CD14-positive monocyte (primary cell): ENCODE measurements around the gene D2HGDH. TPM values are rescaled to one million over a fixed set of nuclear protein-coding genes. Genes with fewer than 3 reads are reported as not detected.
A peak's percentile ranks its signal among the peaks of the same experiment; 100 is the strongest.

Experiments
- DNase-seq, 3 donors: peaks; one replicate each; pipeline ENCODE4 v3.0.0-alpha.2; 2011 to 2022
- H2AFZ ChIP-seq: 2 replicates; pipeline ENCODE4 v1.6.0; 2012; ENCODE audit warnings: mild to moderate bottlenecking, low read depth, low read length, inconsistent platforms; ENCODE audit not compliant: insufficient read depth, poor library complexity, severe bottlenecking
- H3K27ac ChIP-seq, 2 donors: 1 replicate in 1 of 2; 2 replicates in 1 of 2; pipeline ENCODE4 v1.5.1; 2012 to 2013; ENCODE audit warnings: low read length in 2 of 2, control low read depth in 1 of 2, inconsistent platforms in 1 of 2, low read depth in 1 of 2, mild to moderate bottlenecking in 1 of 2
- H3K27me3 ChIP-seq, 2 donors: one replicate each; pipeline versions ENCODE4 v1.6.0 to v1.6.1; 2011 to 2013; ENCODE audit warnings: low read length in 2 of 2; ENCODE audit not compliant: control insufficient read depth in 2 of 2, insufficient read depth in 2 of 2
- H3K36me3 ChIP-seq, 2 donors: replicated peaks in 1 of 2; 1 replicate in 1 of 2; 2 replicates in 1 of 2; pipeline versions ENCODE4 v1.5.1 to v1.6.1; 2012 to 2013; ENCODE audit warnings: low read length in 2 of 2, control low read depth in 1 of 2, inconsistent platforms in 1 of 2, mild to moderate bottlenecking in 1 of 2; ENCODE audit not compliant: insufficient read depth in 2 of 2, control insufficient read depth in 1 of 2
- H3K4me1 ChIP-seq, 2 donors: 1 replicate in 1 of 2; 2 replicates in 1 of 2; pipeline versions ENCODE4 v1.5.1 to v1.6.1; 2012 to 2013; ENCODE audit warnings: low read length in 2 of 2, control low read depth in 1 of 2, inconsistent platforms in 1 of 2, mild to moderate bottlenecking in 1 of 2, moderate library complexity in 1 of 2; ENCODE audit not compliant: insufficient read depth in 2 of 2, control insufficient read depth in 1 of 2
- H3K4me2 ChIP-seq: replicated peaks from 2 replicates; pipeline ENCODE3; 2012; ENCODE audit warnings: low read length, moderate library complexity, mild to moderate bottlenecking; ENCODE audit not compliant: poor library complexity, severe bottlenecking; ENCODE audit errors: extremely low read depth
- H3K4me3 ChIP-seq, 3 experiments: fragments of 200-600 bp in 1 of 3; sonication (generic) in 1 of 3; replicated peaks in 1 of 3; 1 replicate in 2 of 3; 2 replicates in 1 of 3; pipeline ENCODE4 v1.5.1; 2011 to 2013; ENCODE audit warnings: low read length in 3 of 3, mild to moderate bottlenecking in 3 of 3, control low read depth in 2 of 3, low read depth in 2 of 3, inconsistent platforms in 1 of 3, moderate library complexity in 1 of 3
- H3K79me2 ChIP-seq: 2 replicates; pipeline ENCODE4 v1.6.0; 2012; ENCODE audit warnings: mild to moderate bottlenecking, control low read depth, inconsistent platforms, low read length, moderate library complexity; ENCODE audit not compliant: insufficient read depth
- H3K9ac ChIP-seq: 2 replicates; pipeline ENCODE4 v1.6.0; 2017; ENCODE audit warnings: low read length, mild to moderate bottlenecking; ENCODE audit not compliant: insufficient read depth, poor library complexity, severe bottlenecking
- H3K9me3 ChIP-seq, 2 donors: replicated peaks in 1 of 2; 1 replicate in 1 of 2; 2 replicates in 1 of 2; pipeline versions ENCODE4 v1.5.1 to v1.6.1; 2012 to 2013; ENCODE audit warnings: low read length in 2 of 2, control low read depth in 1 of 2; ENCODE audit not compliant: control insufficient read depth in 1 of 2, insufficient read depth in 1 of 2
- H4K20me1 ChIP-seq: 2 replicates; pipeline ENCODE4 v1.6.0; 2012; ENCODE audit warnings: mild to moderate bottlenecking, low read length, control low read depth, moderate library complexity; ENCODE audit not compliant: insufficient read depth
- H3K27ac Mint-ChIP-seq, 7 donors: one replicate each; pipeline ENCODE4 v1.8.0; 2020; ENCODE audit warnings: mild to moderate bottlenecking in 7 of 7, mixed read lengths in 7 of 7, moderate library complexity in 6 of 7, inconsistent platforms in 2 of 7
- H3K27me3 Mint-ChIP-seq, 3 donors: one replicate each; pipeline ENCODE4 v1.8.0; 2021 to 2022; ENCODE audit warnings: low read depth in 3 of 3, mild to moderate bottlenecking in 3 of 3, mixed read lengths in 3 of 3, moderate library complexity in 3 of 3, inconsistent platforms in 1 of 3
- H3K36me3 Mint-ChIP-seq, 2 donors: one replicate each; pipeline ENCODE4 v1.8.0; 2020; ENCODE audit warnings: mixed read lengths in 2 of 2, inconsistent platforms in 1 of 2, mild to moderate bottlenecking in 1 of 2
- H3K4me1 Mint-ChIP-seq: one replicate; pipeline ENCODE4 v1.8.0; 2020; ENCODE audit warnings: mild to moderate bottlenecking, mixed read lengths
- H3K4me3 Mint-ChIP-seq, 2 donors: one replicate each; pipeline ENCODE4 v1.8.0; 2020; ENCODE audit warnings: mild to moderate bottlenecking in 2 of 2, mixed read lengths in 2 of 2, moderate library complexity in 1 of 2
- H3K9me3 Mint-ChIP-seq, 7 donors: one replicate each; pipeline ENCODE4 v1.8.0; 2020 to 2022; ENCODE audit warnings: mixed read lengths in 7 of 7, mild to moderate bottlenecking in 6 of 7, moderate library complexity in 6 of 7, inconsistent platforms in 2 of 7
- WGBS: methylation state at CpG from one replicate; pipeline ENCODE4 v1.1.5; 2013; ENCODE audit warnings: missing lambda C conversion rate; ENCODE audit not compliant: insufficient coverage; 5-methylcytosine and 5-hydroxymethylcytosine counted together
- intact Hi-C, 2 donors: fragments of 100-400 bp; cut with micrococcal nuclease; formaldehyde crosslinking; loops; one replicate each; pipeline versions ENCODE4 v1.15.0 to v1.15.1; 2023
- polyA plus RNA-seq, 3 donors: library from polyadenylated mRNA; depleted of rRNA in 1 of 3; unstranded in 2 of 3; stranded (reverse) in 1 of 3; fragments of 300-500 nt in 2 of 3; fragments of >200 nt in 1 of 3; fragmentation: Illumina TruSeq in 2 of 3; gene quantifications; 1 replicate in 2 of 3; 2 replicates in 1 of 3; pipeline ENCODE4 v1.2.3, GENCODE V29; 2012 to 2021
- TF ChIP-seq, protein P1 (sequence below): fragments of 200-600 bp; IDR thresholded peaks from one replicate; pipeline ENCODE4 v1.8.0; 2022; ENCODE audit warnings: antibody characterized with exemption, mild to moderate bottlenecking

Gene D2HGDH
- polyA plus RNA-seq, 3 donors = 1.0 to 57.1 (median 1.1) TPM

DNA sequence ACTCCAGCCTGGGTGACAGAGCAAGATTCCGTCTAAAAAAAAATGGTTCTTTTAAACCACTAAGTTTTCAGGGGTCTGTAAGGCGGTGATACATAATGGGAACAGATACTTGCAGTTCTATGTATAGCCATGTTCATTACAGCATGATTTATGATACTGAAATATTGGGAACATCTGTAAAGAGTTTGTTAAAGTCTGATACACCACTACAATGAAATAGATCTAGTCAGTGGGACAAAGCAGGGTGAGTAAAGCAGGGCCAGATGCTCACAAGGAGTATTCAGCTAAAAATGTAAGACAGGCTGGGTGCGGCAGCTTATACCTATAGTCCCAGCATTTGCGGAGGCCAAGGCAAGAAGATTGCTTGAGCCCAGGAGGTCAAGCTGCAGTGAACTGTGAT is 38.8 kb upstream of the D2HGDH start:
- no peak overlapping the region for H3K9ac ChIP-seq
- no peak overlapping the region for H3K27ac ChIP-seq
- H3K27me3 ChIP-seq = no peaks in the 10 kb centered on the region
- no peaks in the 10 kb centered on the region for H3K9me3 ChIP-seq
- H3K27me3 Mint-ChIP-seq = no peaks in the 10 kb centered on the region
- H3K4me1 Mint-ChIP-seq = peaks cover 8% of the 10 kb centered on the region
- intact Hi-C loops = no loop called here
- no peak overlapping the region for H3K27ac Mint-ChIP-seq
- TF ChIP-seq, protein P1, sequence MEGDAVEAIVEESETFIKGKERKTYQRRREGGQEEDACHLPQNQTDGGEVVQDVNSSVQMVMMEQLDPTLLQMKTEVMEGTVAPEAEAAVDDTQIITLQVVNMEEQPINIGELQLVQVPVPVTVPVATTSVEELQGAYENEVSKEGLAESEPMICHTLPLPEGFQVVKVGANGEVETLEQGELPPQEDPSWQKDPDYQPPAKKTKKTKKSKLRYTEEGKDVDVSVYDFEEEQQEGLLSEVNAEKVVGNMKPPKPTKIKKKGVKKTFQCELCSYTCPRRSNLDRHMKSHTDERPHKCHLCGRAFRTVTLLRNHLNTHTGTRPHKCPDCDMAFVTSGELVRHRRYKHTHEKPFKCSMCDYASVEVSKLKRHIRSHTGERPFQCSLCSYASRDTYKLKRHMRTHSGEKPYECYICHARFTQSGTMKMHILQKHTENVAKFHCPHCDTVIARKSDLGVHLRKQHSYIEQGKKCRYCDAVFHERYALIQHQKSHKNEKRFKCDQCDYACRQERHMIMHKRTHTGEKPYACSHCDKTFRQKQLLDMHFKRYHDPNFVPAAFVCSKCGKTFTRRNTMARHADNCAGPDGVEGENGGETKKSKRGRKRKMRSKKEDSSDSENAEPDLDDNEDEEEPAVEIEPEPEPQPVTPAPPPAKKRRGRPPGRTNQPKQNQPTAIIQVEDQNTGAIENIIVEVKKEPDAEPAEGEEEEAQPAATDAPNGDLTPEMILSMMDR = no peak
- H3K9me3 Mint-ChIP-seq = no peaks in the 10 kb centered on the region
- DNase-seq = no peak
- H3K36me3 Mint-ChIP-seq = peaks cover 18 to 42% of the 10 kb centered on the region in 2 donors
- peaks cover 6% of the 10 kb centered on the region in 2 donors for H3K4me1 ChIP-seq
- H2AFZ ChIP-seq = no peak overlapping the region
- H3K36me3 ChIP-seq = peaks cover 24 to 40% of the 10 kb centered on the region in 2 donors
- no peak overlapping the region for H3K4me3 ChIP-seq
- 94% methylated on average over 2 of the region's 4 CpGs for WGBS
- no peak overlapping the region for H3K4me3 Mint-ChIP-seq
- H3K79me2 ChIP-seq = no peaks in the 10 kb centered on the region
- H3K4me2 ChIP-seq = no peak overlapping the region
- no peaks in the 10 kb centered on the region for H4K20me1 ChIP-seq

DNA sequence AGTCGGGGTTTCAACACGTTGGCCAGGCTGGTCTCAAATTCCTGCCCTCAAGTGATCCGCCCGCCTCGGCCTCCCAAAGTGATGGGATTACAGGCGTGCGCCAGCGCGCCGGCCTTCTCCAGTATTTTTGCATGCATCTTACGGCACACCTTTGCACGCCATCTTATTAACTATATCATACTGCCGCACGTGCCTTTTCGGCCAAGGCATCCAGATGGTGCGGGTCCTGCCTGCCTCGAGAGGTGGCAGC is 33.4 kb upstream of the D2HGDH start:
- Histone ChIP-seq H3K4me2 (peak overlapping the region; percentile 97), H2AFZ (peak overlapping the region; percentile 75), H4K20me1 (peaks cover 15% of the 10 kb centered on the region), H3K4me1 (peaks cover 15 to 22% of the 10 kb centered on the region in 2 donors), H3K36me3 (peaks cover 6 to 15% of the 10 kb centered on the region in 2 donors), H3K9ac (peak overlapping the region; percentile 78), H3K27me3 (no peaks in the 10 kb centered on the region), H3K79me2 (peaks cover 19% of the 10 kb centered on the region), H3K4me3 (peak overlapping the region; percentile 44 to 78 (median 61)), H3K27ac (peak overlapping the region; percentile 8 to 79), H3K9me3 (peaks cover 0 to 3% of the 10 kb centered on the region in 2 donors)
- Mint-ChIP-seq H3K27me3 (peaks cover 0 to 8% (median 0%) of the 10 kb centered on the region in 3 donors), H3K36me3 (peaks cover 10 to 21% of the 10 kb centered on the region in 2 donors), H3K27ac (peak overlapping the region in 5 of 7 donors; percentile 57 to 86 (median 81)), H3K4me1 (peaks cover 16% of the 10 kb centered on the region), H3K4me3 (peak overlapping the region; percentile 79 to 81), H3K9me3 (peaks cover under 1 to 5% (median 2%) of the 10 kb centered on the region in 7 donors)
- intact Hi-C loops = loop anchor here (2.0 to 5.0 kb wide), 3 partner anchors 14 to 181 kb away; partner anchors contain the start of genes ATG4B (in 1 of the 2), DTYMK (in 1 of the 2) and THAP4 (in 1 of the 2)
- no peak for DNase-seq
- WGBS = 0% methylated on average over 6 of the region's 17 CpGs
- TF ChIP-seq, protein P1 = peak; percentile 36
